ENCODE measurements around the gene RBPMS2.

The RBPMS2 gene

GRCh38 chr15:64781299-64781698, 5.9 kb upstream of the RBPMS2 start:
- no peak for DNase-seq

DNA sequence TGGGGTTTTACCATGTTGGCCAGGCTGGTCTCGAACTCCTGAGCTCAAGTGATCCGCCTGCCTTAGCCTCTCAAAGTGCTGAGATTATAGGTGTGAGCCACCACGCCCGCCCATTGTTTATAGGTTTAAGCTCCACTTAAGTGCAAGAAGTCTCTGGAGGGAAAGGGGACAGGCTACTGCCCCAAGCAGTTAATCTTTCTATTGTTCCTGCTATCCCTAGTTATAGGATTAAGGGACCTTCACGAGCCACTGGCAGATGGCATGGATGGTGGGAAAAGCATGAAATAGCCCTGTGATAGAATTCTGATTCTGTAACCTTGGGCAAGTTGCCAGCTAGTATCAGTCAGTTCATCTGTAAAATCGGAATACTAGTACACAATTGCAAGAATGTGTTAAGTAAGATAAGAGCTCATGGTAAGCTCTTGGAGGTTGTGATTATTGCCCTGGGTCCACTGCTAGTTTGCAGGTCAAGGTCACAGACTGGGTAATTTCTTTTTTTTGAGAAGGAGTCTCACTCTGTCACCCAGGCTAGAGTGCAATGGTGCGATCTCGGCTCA, 5.3 kb upstream of the RBPMS2 start:
- DNase-seq = no peak

DNA sequence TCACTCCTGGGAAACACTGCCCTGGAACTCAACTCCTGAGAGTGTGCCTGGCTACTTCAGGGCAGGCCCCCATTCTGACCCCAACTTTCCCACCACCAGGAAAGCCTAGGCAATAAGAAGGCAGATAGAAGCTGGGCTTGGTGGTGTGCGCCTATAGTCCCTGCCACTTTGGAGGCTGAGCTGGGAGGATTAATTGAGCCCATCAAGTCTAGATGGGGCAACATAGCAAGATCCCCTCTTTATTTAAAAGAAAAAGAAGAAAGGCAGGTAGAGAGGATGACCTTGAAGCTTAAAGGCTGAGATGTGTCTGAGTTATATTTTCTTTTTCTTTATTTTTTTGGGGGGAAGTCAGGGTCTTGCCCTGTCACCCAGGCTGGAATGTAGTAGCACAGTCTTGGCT, 4.2 kb upstream of the RBPMS2 start:
- DNase-seq = no peak

- no peak for DNase-seq
These were observed 3.6 kb upstream of the RBPMS2 start for GRCh38 chr15:64779024-64779423.

- DNase-seq = peak; percentile 46
These were observed 1.0 kb upstream of the RBPMS2 start for GRCh38 chr15:64776402-64776786.

DNA sequence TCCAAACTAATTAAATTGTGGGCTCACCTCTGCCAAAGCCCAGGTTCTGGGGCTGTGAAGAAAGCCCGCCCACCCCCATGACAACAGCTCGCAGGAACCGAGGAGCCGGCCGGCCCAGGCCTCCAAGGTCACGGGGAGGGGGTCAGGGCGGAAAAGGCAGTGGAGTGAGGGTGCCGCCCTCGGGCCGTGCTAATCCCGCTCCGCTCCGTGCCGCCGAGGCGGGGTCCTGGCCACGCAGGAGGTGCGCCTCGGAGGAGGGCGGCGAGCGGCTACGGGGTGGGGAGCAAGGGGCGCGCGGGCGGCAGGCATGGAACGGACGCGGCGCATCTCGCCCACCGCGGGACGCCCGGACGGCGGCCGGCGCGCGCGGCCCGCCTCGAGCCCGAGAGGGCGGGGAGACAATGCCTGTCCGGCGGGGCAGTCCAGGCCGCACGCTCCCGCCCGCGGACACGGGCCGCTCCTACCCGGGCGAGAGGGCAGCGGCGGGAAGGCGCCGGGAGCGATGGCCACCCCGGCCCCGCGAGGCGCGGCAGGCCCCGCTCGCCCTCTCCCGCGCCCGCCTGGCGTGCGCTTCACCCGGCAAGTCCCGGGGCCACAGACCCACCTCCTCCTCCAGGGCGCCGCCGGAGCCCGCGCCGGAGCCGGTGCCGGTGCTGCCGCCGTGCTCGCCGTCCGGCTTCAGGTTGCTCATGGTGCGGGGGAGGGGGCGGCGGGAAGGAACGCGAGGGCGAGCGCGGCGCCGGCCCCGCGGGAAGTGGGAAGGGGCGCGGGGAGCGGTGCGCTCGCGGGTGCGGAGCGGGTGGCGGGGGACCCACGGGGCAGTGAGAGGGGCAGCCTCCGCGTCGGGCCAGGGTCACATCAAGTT, 528 bp downstream of the RBPMS2 start:
- peak; percentile 22 for DNase-seq

- DNase-seq = peak; percentile 66
These were observed 1.3 kb downstream of the RBPMS2 start for GRCh38 chr15:64774037-64774628.

- DNase-seq = no peak
These were observed 1.8 kb downstream of the RBPMS2 start for GRCh38 chr15:64773606-64774005.

GRCh38 chr15:64772964-64773363, 2.4 kb downstream of the RBPMS2 start:
- DNase-seq = no peak

- DNase-seq = no peak
These were observed 2.9 kb downstream of the RBPMS2 start for GRCh38 chr15:64772488-64772887.

DNA sequence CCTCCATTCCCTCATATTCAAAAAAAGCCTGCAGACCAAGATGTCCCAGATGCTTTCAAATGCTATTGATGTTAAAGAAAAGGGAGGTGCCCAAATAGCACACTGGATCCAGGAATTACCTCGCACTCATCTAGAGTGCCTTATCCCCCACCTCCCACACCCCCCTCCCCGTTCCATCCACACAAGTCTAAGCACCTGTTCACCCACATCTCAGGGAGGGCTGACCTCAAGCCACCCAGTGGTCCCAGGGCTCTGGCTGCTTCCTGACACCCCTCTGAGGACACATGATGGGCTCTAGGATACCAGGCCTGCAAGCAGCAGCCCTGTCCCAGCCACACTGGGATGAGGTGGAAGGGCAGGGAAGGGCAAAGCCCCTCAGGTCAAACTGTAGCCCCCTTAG, 4.8 kb downstream of the RBPMS2 start:
- no peak for DNase-seq

DNA sequence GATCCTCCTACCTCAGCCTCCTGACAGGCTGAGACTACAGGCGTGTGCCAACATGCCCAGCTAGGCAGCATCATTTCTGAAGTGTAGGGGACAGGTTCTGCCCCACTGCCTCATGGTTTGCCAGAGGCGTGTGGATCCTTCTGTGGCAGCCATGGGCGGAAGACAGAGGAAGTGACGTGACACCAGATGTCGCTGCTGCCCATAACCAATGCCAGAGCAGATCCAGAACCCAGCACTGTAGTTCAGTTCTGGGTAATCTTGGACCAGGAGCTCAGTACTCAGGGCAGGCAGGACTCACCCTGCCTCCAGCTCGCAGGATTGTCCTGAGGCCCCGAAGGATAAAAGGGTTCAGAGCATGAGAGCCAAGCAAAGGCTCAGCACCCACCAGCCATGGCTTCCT, 8.2 kb downstream of the RBPMS2 start:
- no peak for DNase-seq

- DNase-seq = no peak
These were observed 9.3 kb downstream of the RBPMS2 start for GRCh38 chr15:64766058-64766457.

DNA sequence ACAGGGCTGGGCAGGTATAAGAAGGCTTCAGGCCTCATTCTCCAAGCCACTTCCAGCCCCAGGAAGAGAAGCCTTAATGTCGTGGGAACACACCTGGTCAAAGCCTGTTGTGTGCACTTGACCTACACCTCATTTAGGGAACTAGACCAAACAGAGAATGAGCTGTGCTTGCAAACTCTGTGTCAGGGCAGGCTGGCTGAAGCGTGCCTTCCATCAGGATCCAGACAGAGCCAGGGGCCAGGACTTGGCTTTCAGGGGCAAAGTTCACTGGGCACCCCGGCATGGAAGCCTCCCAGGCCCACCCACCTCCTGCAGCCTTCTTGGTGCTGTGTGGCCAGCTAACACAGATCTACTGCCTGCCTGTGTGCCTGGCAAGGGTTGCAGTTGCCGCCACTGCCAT, 11.5 kb downstream of the RBPMS2 start:
- DNase-seq = no peak

DNA sequence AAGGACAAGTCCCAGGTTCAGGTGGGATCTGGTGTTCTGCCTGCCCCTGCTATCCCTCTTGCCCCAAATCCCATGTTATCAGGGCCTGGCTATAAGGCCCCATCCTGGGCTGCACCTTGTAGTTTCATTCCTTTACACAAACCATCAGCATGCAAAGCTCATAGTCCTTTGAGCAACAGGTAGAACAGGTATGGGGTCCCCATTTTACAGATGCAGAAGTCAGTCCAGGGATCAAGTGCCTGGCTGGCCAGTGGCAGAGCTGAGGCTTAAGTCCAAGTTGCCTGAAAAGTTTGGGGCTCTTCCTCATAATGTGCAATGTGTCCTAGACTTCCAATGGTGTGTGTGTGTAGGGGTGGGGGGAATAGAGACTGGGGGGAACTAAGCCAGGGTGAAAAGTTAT, 11.9 kb downstream of the RBPMS2 start:
- DNase-seq = no peak

- DNase-seq = no peak
These were observed 12.4 kb downstream of the RBPMS2 start for GRCh38 chr15:64763021-64763420.

- DNase-seq = no peak
These were observed 12.8 kb downstream of the RBPMS2 start for GRCh38 chr15:64762546-64762945.

DNA sequence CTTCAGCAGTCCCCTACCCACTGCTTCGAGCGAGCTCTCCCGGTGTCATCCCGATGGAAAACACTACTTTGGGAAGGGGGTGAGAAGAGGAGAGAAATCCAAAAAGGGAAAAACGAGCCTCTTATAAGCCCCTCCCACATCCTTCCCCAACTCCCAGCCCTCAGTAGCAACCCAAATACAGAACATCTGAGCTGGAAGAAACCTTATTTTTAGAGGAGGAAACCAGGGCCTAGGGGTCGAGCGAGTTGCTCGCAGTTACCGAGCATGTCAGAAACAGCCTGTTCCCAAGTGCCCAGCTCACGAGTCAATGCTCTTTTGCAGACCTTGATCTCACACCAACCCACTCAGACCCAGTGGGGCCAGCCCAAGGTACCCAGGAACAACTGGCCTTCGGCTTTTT, 14.2 kb downstream of the RBPMS2 start:
- DNase-seq = no peak

- no peak for DNase-seq
These were observed 15.3 kb downstream of the RBPMS2 start for GRCh38 chr15:64760056-64760455.

DNA sequence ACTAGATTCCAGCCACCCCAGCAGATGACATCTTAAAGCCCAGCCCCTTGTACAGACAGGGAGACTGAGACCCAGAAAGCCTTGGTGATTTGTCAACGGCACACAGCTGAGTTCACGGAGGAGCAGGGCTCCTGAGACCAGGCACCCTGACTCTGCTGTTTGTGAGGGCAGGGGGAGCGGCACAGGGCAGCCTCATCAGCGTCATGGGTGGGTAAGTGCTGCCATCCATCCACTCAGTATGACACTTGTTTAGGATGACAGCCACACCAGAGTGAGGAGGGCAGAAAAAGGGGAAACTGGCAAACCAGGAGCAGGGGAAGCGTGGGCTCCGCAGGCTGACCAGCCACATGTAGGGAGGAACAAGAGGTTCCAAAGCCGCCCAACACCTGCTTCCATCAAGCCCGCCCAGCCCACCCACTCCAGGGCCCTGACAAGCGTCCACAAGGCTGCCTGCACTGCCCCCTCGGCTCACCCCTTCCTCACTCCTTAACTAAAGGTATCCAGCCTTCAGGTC, 19.9 kb downstream of the RBPMS2 start:
- no peak for DNase-seq

GRCh38 chr15:64754663-64755426, 20.5 kb downstream of the RBPMS2 start:
- no peak for DNase-seq

DNA sequence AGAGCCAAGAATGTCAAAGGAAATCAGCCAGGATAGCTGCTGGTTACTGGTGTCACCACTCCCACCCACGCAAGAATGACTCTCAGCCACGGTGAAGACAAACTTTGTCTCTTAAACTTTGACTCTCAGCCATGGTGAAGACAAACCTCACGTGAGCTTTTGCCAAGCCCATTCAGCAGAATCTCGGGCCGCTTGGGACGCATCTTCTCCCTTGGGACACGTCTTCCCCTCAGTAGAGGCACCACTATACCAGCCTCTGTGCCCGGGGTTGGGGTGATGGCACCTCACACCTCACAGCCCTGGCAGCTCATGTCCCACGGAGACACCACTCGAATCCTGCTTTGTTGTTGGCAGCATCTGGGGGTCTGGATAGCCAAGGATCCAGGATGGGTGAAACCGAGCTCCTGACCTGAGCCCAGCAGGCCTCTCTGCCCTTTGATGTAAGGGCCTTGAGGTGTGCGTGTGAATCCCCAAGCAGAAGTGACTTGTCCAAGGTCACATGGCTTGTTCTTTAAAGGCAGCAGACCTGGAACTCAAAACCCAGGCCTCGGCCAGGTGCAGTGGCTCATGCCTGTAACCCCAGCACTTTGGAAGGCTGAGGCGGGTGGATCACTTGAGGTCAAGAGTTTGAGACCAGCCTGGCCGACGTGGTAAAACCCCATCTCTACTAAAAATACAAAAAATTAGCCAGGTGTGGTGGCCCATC, 21.8 kb downstream of the RBPMS2 start:
- no peak for DNase-seq

DNA sequence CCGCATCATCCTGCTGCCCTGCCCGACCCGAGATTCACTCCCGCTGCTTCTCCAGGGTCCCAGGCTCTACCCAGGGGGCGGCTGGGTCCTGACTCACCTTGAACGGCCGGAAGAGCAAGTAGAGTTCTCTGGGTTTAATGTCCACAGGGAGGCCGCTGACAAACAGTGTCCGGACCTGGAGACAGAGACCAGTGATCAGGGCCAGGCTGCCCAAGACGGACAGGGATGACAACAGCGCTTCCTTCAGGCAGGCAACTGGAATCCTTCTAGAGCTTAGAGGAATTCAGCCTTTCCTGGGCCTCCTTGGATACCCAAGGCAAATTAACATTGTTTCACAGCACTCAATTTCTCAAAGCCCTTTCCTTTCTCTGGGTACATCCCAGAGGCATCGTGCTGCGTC, 23.9 kb downstream of the RBPMS2 start:
- no peak for DNase-seq
